ENCODE data around the gene SNTA1.

DNA sequence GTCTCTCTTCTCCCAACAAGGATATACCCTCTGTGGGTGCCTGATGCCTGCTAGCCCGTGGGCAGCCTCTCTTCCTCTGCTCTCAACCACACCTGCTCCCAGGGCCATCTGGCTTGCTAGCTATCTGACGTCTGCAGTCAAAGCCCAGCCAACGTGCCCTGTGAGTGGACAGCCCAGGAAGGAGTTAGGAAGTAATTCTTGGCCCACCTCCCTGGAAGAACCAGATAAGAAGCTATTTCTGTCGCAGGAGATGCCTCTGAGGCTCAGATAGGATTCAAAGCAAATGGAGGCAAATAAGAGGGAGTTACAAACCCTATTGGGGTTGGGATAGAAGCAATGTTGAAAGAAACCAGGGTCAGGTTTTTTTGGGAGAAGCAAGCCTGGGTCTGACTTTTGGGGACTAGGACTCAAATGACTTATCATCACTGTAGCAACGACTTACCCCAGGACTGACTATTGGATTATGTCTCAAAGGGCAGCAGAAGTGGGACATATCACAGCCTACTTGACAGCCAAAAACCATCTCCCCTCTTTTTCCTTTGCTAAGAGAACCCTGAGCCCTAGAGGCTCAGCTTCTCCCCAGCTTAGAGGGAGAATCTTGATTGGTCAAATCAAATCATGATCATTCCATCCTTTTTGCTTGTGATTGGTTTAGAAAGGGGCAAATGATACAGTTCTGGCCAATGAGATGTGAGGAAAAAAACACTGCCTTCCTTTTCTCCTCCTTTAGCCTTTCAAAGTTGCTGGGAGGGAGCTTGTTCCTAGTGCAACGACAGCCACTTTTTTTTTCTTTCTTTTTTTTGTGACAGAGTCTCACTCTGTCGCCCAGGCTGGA lies 24.2 kb downstream of the SNTA1 start:
- TF ChIP-seq, protein P1, sequence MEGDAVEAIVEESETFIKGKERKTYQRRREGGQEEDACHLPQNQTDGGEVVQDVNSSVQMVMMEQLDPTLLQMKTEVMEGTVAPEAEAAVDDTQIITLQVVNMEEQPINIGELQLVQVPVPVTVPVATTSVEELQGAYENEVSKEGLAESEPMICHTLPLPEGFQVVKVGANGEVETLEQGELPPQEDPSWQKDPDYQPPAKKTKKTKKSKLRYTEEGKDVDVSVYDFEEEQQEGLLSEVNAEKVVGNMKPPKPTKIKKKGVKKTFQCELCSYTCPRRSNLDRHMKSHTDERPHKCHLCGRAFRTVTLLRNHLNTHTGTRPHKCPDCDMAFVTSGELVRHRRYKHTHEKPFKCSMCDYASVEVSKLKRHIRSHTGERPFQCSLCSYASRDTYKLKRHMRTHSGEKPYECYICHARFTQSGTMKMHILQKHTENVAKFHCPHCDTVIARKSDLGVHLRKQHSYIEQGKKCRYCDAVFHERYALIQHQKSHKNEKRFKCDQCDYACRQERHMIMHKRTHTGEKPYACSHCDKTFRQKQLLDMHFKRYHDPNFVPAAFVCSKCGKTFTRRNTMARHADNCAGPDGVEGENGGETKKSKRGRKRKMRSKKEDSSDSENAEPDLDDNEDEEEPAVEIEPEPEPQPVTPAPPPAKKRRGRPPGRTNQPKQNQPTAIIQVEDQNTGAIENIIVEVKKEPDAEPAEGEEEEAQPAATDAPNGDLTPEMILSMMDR (IDR thresholded peaks at IDR 0.05 in 2 of 3, conservative IDR thresholded peaks at IDR 0.05 in 1 of 3; ENCODE audit: borderline replicate concordance in 1 of 3, insufficient read depth in 1 of 3, low read depth in 2 of 3, low read length in 2 of 3): no peak
- no peak for TF ChIP-seq POLR2AphosphoS5 (IDR thresholded peaks at IDR 0.05; ENCODE audit: low read depth, low read length)
- no peak for TF ChIP-seq YY1 (IDR thresholded peaks at IDR 0.05; ENCODE audit: extremely low read depth, insufficient replicate concordance, low read depth, low read length)
- TF ChIP-seq RAD21 (IDR thresholded peaks at IDR 0.05; ENCODE audit: low read depth): no peak
- no peak for TF ChIP-seq ZNF274 (IDR thresholded peaks at IDR 0.05; ENCODE audit: low read depth, low read length)
- TF ChIP-seq ELF1 (IDR thresholded peaks at IDR 0.05; ENCODE audit: borderline replicate concordance, low read depth): no peak
- TF ChIP-seq EZH2 (IDR thresholded peaks at IDR 0.05): no peak
- TF ChIP-seq EGR1 (IDR thresholded peaks at IDR 0.05; ENCODE audit: low read depth): no peak
- TF ChIP-seq POLR2A (IDR thresholded peaks at IDR 0.05; ENCODE audit: borderline replicate concordance, extremely low read depth, insufficient read depth, insufficient read length): no peak
- TF ChIP-seq JUND (IDR thresholded peaks at IDR 0.05): no peak
- TF ChIP-seq SRF (IDR thresholded peaks at IDR 0.05; ENCODE audit: low read depth): no peak

All from HCT116 (cell line).